Aorta (tissue), 5 donors: Measurements from ENCODE around the gene CCSER1. TPM values are rescaled to one million over a fixed set of nuclear protein-coding genes. Genes with fewer than 3 reads are reported as not detected.
"Not testable (repeated sequence)": the region's sequence is repeated elsewhere in the genome, so short reads cannot be mapped to it uniquely, and the experiment has no call there.

Experiments used
- ATAC-seq: fragments of 200-7000 bp; cut with Tn5 transposase; one replicate; pipeline ENCODE4 v1.9.1; 2022; ENCODE audit warnings: moderate library complexity; ENCODE audit not compliant: low FRiP score
- DNase-seq, 2 donors: peaks; one replicate each; pipeline ENCODE4 v3.0.0-alpha.2; 2020
- H3K27ac ChIP-seq, 2 donors: one replicate each; pipeline ENCODE4 v1.5.1; 2013; ENCODE audit warnings: low read length in 2 of 2, mild to moderate bottlenecking in 2 of 2, moderate library complexity in 2 of 2, control low read depth in 1 of 2, inconsistent platforms in 1 of 2, low read depth in 1 of 2
- H3K27me3 ChIP-seq, 2 donors: one replicate each; pipeline ENCODE4 v1.6.1; 2013; ENCODE audit warnings: control low read depth in 1 of 2, low read length in 1 of 2, mild to moderate bottlenecking in 1 of 2, moderate library complexity in 1 of 2; ENCODE audit not compliant: insufficient read depth in 2 of 2, control insufficient read depth in 1 of 2
- H3K36me3 ChIP-seq, 2 donors: one replicate each; pipeline ENCODE4 v1.6.1; 2013; ENCODE audit warnings: control low read depth in 1 of 2, low read length in 1 of 2, mild to moderate bottlenecking in 1 of 2; ENCODE audit not compliant: insufficient read depth in 2 of 2, control insufficient read depth in 1 of 2
- H3K4me1 ChIP-seq, 2 donors: one replicate each; pipeline ENCODE4 v1.6.1; 2013; ENCODE audit warnings: low read length in 2 of 2, control low read depth in 1 of 2, mild to moderate bottlenecking in 1 of 2, moderate library complexity in 1 of 2; ENCODE audit not compliant: insufficient read depth in 2 of 2, control insufficient read depth in 1 of 2
- H3K4me3 ChIP-seq, 2 donors: one replicate each; pipeline ENCODE4 v1.5.1; 2013; ENCODE audit warnings: low read length in 2 of 2, control low read depth in 1 of 2, mild to moderate bottlenecking in 1 of 2
- H3K9me3 ChIP-seq: one replicate; pipeline ENCODE4 v1.6.1; 2013; ENCODE audit warnings: mild to moderate bottlenecking, low read length; ENCODE audit not compliant: control insufficient read depth
- WGBS, 2 donors: extraction: QIAGEN DNeasy Blood & Tissue Kit; methylation state at CpG; one replicate each; pipeline ENCODE4 v1.1.7; 2013; 5-methylcytosine and 5-hydroxymethylcytosine counted together
- intact Hi-C, 2 donors: fragments of 100-400 bp; cut with DNase I; formaldehyde crosslinking; loops; one replicate each; pipeline versions ENCODE4 v1.14.2 to v1.15.0; 2022
- polyA plus RNA-seq, 2 donors: library from polyadenylated mRNA; stranded (reverse); fragments of 200-250 nt; gene quantifications; one replicate each; pipeline ENCODE4 v1.2.3, GENCODE V29; 2013
- total RNA-seq, 2 donors: library from RNA; stranded (reverse); fragmentation: NEBNext Ultra II Directional; extraction: Animal tissue kit (Norgen Biotek cat#: 25700); gene quantifications; one replicate each; pipeline ENCODE4 v1.2.1, GENCODE V29; 2021
- donor health status: healthy with polysubstance abuse.
- donor health status: Bipolar disorder and iron deficiency.
- donor health status: DM: no; HTN: no; CAD: no.
- donor health status: DM: no; HTN: no; CAD: no.
- donor health status: DM: yes; HTN: yes; CAD: no.

CCSER1 gene
- total and polyA plus RNA-seq, 4 donors: 2.0 to 9.5 (median 9.3) TPM; not detected in 1

DNA sequence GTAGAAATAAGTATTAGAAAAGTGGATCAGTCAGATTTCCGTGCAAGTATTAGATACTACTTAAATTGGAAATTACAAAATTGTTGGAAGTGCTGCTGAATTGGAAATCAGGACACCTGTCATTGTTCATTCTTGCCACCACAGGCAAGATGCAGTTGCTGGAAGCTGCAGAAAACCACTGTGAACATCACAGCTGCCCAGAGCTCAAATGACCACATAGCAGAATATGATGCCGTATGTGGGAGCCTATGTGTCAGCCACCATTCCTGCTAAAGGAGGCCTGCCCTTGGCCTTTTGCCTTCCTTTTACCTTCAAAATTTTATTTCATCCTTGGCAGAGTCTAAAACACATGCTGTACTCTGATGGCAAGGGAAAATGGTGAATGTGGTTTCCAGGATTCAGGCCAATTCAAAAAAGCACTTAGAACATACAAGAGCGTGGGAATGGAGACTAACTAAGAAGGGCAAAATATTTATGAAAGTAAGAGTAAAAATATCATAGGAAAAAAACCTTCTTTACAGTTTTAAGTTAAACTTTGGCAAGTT is 1171.0 kb downstream of the CCSER1 start:
- H3K4me1 ChIP-seq: peaks cover 0 to 2% of the 10 kb centered on the region in 2 donors
- ATAC-seq (no peak), DNase-seq (no peak)
- no peak overlapping the region for H3K27ac ChIP-seq
- H3K9me3 ChIP-seq: peaks cover 1% of the 10 kb centered on the region
- WGBS, 2 donors: 56 to 60% methylated on average over 3 of the region's 3 CpGs
- intact Hi-C loops: no loop called here
- no peaks in the 10 kb centered on the region for H3K36me3 ChIP-seq
- H3K27me3 ChIP-seq: no peaks in the 10 kb centered on the region
- H3K4me3 ChIP-seq: no peak overlapping the region

GRCh38 chr4:91298824-91299223 is 1171.6 kb downstream of the CCSER1 start:
- WGBS, 2 donors: 21 to 29% methylated on average over 1 of the region's 1 CpG
- peaks cover 0 to 2% of the 10 kb centered on the region in 2 donors for H3K4me1 ChIP-seq
- ATAC-seq (no peak), DNase-seq (no peak)
- no peak overlapping the region for H3K27ac ChIP-seq
- intact Hi-C loops: no loop called here
- H3K4me3 ChIP-seq: no peak overlapping the region
- peaks cover 1% of the 10 kb centered on the region for H3K9me3 ChIP-seq
- no peaks in the 10 kb centered on the region for H3K27me3 ChIP-seq
- H3K36me3 ChIP-seq: no peaks in the 10 kb centered on the region

- no peaks in the 10 kb centered on the region for H3K27me3 ChIP-seq
- peaks cover 1% of the 10 kb centered on the region for H3K9me3 ChIP-seq
- WGBS, 2 donors: 78 to 82% methylated on average over 2 of the region's 2 CpGs
- no peak overlapping the region for H3K27ac ChIP-seq
- no peaks in the 10 kb centered on the region for H3K36me3 ChIP-seq
- H3K4me3 ChIP-seq: no peak overlapping the region
- intact Hi-C loops: no loop called here
- DNase-seq: no peak
- peaks cover 0 to 2% of the 10 kb centered on the region in 2 donors for H3K4me1 ChIP-seq
- no peak for ATAC-seq
These were observed 1174.9 kb downstream of the CCSER1 start for GRCh38 chr4:91302120-91302519.

DNA sequence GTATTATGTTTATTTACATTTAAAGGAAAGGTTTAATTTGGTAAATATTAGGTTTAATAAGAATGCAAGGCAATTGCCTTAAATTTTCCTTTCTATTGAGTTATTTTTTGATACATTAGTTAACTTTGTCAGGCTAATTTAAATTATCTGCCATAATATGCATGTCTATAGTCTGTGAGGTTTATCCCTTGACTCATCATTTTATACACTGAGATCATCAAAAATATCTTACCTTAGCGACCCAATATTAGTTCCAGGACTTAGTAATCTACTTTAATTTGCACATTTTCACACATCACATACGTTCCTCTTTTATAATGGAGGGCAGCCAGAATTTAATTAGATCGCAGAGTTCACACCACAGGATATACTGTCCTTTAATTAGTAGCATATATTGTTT is 1177.1 kb downstream of the CCSER1 start:
- no peak for DNase-seq
- 93 to 94% methylated on average over 3 of the region's 3 CpGs for WGBS, 2 donors
- intact Hi-C loops: no loop called here

GRCh38 chr4:91317434-91317833 is 1190.2 kb downstream of the CCSER1 start:
- intact Hi-C loops: no loop called here
- H3K9me3 ChIP-seq: peaks cover 2% of the 10 kb centered on the region
- H3K4me3 ChIP-seq: no peak overlapping the region
- no peak overlapping the region for H3K27ac ChIP-seq
- H3K27me3 ChIP-seq: no peaks in the 10 kb centered on the region
- H3K4me1 ChIP-seq: no peaks in the 10 kb centered on the region
- no peaks in the 10 kb centered on the region for H3K36me3 ChIP-seq
- ATAC-seq (no peak), DNase-seq (no peak)
- 79% methylated on average over 4 of the region's 4 CpGs for WGBS, 2 donors

More for the DNA sequence above, 1177.1 kb downstream of the CCSER1 start:
- H3K27me3 ChIP-seq: no peaks in the 10 kb centered on the region
- ATAC-seq: no peak
- H3K4me3 ChIP-seq: no peak overlapping the region
- no peak overlapping the region for H3K27ac ChIP-seq
- no peaks in the 10 kb centered on the region for H3K36me3 ChIP-seq
- no peaks in the 10 kb centered on the region for H3K9me3 ChIP-seq
- H3K4me1 ChIP-seq: no peaks in the 10 kb centered on the region

- no peak for ATAC-seq
- WGBS, 2 donors: 85 to 98% methylated on average over 4 of the region's 4 CpGs
- intact Hi-C loops: no loop called here
These were observed 1192.5 kb downstream of the CCSER1 start for GRCh38 chr4:91319556-91320268.

DNA sequence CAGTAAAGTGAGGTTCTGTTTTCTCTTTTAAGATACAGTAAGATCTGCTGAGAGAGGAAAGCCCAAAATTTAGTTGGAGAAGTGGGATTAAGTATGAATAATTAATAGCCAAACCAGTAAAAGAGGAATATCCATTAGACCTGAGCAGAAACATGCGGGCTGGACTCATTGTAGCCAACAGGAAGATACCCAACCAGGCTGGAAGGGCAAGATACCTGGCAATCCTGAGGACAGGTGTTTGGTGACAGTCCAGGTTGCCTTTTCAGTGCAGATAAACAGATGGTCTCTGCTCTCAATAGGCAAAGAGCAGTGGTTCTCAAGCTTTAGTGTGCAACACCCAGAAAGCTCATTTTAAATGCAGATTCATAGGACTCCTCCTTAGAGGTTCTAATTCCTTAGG is 1195.8 kb downstream of the CCSER1 start:
- intact Hi-C loops: no loop called here
- 97 to 100% methylated on average over 1 of the region's 1 CpG for WGBS, 2 donors
- no peak overlapping the region for H3K27ac ChIP-seq

More at GRCh38 chr4:91319556-91320268, 1192.5 kb downstream of the CCSER1 start:
- H3K27ac ChIP-seq: no peak overlapping the region
- no peak overlapping the region for H3K4me3 ChIP-seq
- no peaks in the 10 kb centered on the region for H3K36me3 ChIP-seq
- no peaks in the 10 kb centered on the region for H3K27me3 ChIP-seq
- H3K9me3 ChIP-seq: no peaks in the 10 kb centered on the region
- no peaks in the 10 kb centered on the region for H3K4me1 ChIP-seq
- no peak for DNase-seq

DNA sequence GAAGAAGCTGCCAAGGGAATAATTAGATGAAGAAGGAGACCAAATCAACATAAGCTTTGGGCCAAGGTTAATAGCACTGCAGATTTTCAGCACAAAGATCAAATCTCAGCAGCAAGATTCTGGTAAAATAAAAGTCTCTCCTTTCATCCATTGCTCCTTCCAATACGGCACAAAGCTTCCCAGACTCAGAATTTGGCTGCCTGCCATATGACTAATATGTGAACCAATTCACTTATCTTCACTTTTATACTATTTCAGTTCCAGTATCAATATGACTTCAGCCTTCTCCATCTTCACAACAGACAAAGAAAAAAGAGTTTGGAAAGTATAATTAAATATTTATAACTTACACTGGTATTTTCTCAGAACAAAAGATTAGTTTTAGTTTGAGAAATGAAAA is 1198.3 kb downstream of the CCSER1 start:
- Histone ChIP-seq H3K36me3 (no peaks in the 10 kb centered on the region), H3K27ac (no peak overlapping the region), H3K4me1 (peaks cover 0 to 4% of the 10 kb centered on the region in 2 donors), H3K9me3 (peaks cover 5% of the 10 kb centered on the region), H3K27me3 (no peaks in the 10 kb centered on the region), H3K4me3 (no peak overlapping the region)
- intact Hi-C loops: no loop called here
- DNase-seq: no peak
- 0 to 1% methylated on average over 1 of the region's 1 CpG for WGBS, 2 donors
- ATAC-seq: no peak

More for the DNA sequence above, 1195.8 kb downstream of the CCSER1 start:
- Histone ChIP-seq H3K4me3 (no peak overlapping the region), H3K4me1 (peaks cover 0 to 4% of the 10 kb centered on the region in 2 donors), H3K36me3 (no peaks in the 10 kb centered on the region), H3K27me3 (no peaks in the 10 kb centered on the region), H3K9me3 (peaks cover 5% of the 10 kb centered on the region)
- DNase-seq (no peak), ATAC-seq (no peak)

DNA sequence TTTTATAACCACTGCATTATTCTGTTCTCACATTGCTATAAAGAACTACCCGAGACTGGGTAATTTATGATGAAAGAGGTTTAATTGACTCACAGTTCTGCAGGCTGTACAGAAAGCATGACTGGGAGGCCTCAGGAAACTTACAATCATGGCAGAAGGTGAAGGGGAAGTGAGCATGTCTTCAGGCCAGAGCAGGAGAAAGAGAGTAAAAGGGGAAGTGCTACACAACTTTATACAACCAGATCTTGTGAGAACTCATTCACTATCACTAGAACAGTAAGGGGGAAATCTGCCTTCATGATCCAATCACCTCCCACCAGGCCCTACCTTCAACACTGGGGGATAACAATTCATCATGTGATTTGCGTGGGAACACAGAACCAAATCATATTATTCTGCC is 1199.0 kb downstream of the CCSER1 start:
- DNase-seq, ATAC-seq, H3K36me3 ChIP-seq, H3K4me3 ChIP-seq, H3K4me1 ChIP-seq, intact Hi-C loops, H3K27me3 ChIP-seq, H3K9me3 ChIP-seq, H3K27ac ChIP-seq: not testable (repeated sequence)
- 71 to 72% methylated on average over 2 of the region's 2 CpGs for WGBS, 2 donors
